HG03442 (cell line): ENCODE data around the gene CWC15.
"Not testable (repeated sequence)": the region's sequence is repeated elsewhere in the genome, so short reads cannot be mapped to it uniquely, and the experiment has no call there.

Source experiments
- ATAC-seq: cut with Tn5 transposase; IDR thresholded peaks from one replicate; pipeline ENCODE4 v1.9.1; 2021; ENCODE audit warnings: mild to moderate bottlenecking, moderate library complexity; ENCODE audit not compliant: unreplicated experiment

Gene CWC15

GRCh38 chr11:94922321-94923003 is 50.9 kb downstream of the CWC15 start:
- ATAC-seq: no peak

DNA sequence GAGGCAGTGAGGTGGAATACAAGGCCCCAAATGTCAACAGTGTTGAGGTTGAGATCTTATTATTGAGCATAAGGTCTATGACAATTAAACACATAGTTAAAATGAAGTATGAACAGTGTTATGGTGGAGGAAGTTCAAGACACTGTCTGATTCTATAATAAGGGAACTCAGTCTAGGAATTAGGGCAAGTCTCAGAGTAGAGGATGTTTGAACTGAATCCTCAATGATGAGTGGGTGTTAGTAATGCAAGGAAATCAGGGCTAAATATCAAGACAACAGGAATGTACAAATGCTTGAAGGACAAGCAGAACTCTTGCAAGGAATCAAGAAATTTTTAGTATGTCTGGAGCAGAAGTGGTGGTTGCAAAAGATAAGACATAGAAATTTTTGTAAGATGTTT is 53.0 kb downstream of the CWC15 start:
- ATAC-seq: no peak

GRCh38 chr11:94913718-94914394 is 59.5 kb downstream of the CWC15 start:
- not testable (repeated sequence) for ATAC-seq

DNA sequence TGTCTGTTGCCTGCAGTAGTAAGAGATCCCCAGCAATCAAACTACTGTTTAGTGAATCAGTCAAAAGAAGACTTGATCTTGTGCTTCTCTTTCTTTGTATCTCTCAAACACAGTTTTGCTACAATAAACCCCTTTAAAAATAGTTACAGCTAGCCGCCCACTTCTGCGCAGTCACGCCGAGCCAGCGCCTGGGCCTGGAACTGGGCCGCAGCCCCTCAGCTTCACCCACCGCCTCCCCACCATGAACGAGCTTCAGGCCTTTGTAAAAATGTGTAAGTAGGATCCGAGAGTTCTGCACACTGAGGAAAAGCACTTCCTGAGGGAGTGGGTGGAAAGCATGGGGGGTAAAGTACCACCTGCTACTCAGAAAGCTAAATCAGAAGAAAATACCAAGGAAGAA is 60.5 kb downstream of the CWC15 start:
- ATAC-seq: no peak
